Prostate gland (tissue), 2 donors: ENCODE measurements around the gene AKAP12.

Experiments used
- POLR2A ChIP-seq: fragments of 450-650 bp; IDR thresholded peaks from one replicate; pipeline ENCODE4 v1.6.1; 2016; ENCODE audit warnings: antibody characterized with exemption, mild to moderate bottlenecking
- TF ChIP-seq, protein P1 (sequence below), 4 experiments: fragments of 200-600 bp in 2 of 4; fragments of 450-650 bp in 2 of 4; sonication (generic) in 2 of 4; IDR thresholded peaks; 1 replicate in 3 of 4; 2 replicates in 1 of 4; pipeline ENCODE4 v1.5.1; 2016 to 2019; ENCODE audit warnings: antibody characterized with exemption in 4 of 4, mild to moderate bottlenecking in 2 of 4, moderate library complexity in 2 of 4

DNA sequence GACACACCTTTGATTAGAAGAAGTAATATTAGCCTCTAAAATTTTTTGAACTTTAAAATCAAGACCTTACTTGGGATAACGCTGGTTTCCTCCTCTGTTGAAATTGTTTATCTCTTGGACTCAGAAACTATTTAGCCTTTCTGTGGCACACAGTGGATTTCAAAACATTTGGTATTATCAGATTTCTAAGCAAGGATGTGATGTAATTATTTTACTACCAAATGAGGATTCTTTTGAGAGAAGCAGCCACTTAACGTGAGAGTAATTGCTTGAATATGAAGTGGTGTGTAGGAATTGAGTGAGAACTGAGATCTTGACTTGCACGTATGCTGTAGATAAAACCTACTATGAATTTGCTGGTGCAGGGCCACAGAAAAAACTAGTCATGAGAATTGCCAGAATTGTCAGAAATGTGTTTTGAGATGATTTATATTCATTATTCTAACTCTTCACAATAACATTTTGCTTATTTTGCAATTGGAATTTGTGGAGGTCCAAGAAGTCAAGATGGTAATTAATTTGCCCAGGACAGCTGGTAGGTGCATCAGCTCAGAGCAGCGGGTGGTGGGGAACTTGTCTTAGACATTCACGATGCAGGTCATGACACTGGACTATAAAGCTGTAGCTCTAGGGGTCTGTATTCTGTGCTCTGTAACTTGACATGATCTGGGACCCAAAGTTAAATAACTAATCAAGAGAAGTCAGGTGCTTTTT, 53.4 kb downstream of the AKAP12 start:
- TF ChIP-seq, protein P1, sequence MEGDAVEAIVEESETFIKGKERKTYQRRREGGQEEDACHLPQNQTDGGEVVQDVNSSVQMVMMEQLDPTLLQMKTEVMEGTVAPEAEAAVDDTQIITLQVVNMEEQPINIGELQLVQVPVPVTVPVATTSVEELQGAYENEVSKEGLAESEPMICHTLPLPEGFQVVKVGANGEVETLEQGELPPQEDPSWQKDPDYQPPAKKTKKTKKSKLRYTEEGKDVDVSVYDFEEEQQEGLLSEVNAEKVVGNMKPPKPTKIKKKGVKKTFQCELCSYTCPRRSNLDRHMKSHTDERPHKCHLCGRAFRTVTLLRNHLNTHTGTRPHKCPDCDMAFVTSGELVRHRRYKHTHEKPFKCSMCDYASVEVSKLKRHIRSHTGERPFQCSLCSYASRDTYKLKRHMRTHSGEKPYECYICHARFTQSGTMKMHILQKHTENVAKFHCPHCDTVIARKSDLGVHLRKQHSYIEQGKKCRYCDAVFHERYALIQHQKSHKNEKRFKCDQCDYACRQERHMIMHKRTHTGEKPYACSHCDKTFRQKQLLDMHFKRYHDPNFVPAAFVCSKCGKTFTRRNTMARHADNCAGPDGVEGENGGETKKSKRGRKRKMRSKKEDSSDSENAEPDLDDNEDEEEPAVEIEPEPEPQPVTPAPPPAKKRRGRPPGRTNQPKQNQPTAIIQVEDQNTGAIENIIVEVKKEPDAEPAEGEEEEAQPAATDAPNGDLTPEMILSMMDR (IDR thresholded peaks at IDR 0.05) = no peak
- TF ChIP-seq POLR2A = no peak
